ENCODE results near the gene CLEC2A. TPM values are rescaled to one million over a fixed set of nuclear protein-coding genes. Genes with fewer than 3 reads are reported as not detected.
"Not testable (repeated sequence)": the region's sequence is repeated elsewhere in the genome, so short reads cannot be mapped to it uniquely, and the experiment has no call there.

CLEC2A gene
- not detected in 2 replicates for total RNA-seq (2014; rRNA removed; shearing (Covaris generic); ENCODE audit: low replicate concordance)

- H3K36me3 ChIP-seq: no peaks in the 10 kb centered on the region
- H3K9me3 ChIP-seq: no peaks in the 10 kb centered on the region
- no peaks in the 10 kb centered on the region for H3K27me3 ChIP-seq
- no peak within 1 kb of the TSS for H3K4me3 ChIP-seq
- DNase-seq: no peak
Measured at GRCh38 chr12:9932270-9932669, at the start of gene CLEC2A. Gene CLEC2A, minus strand, starts transcription at chr12:9932370. Its CDS starts 41 bp downstream, at chr12:9932329.

- Histone ChIP-seq H3K27me3 (no peaks in the 10 kb centered on the region; the same call in 1 of the 2 replicates), H3K4me3 (no peak overlapping the region), H3K9me3 (no peaks in the 10 kb centered on the region), H3K36me3 (no peaks in the 10 kb centered on the region)
- DNase-seq: no peak
Measured at GRCh38 chr12:9980126-9980525, 48.0 kb upstream of the CLEC2A start.

GRCh38 chr12:9977916-9978315 is 45.7 kb upstream of the CLEC2A start:
- H3K4me3 ChIP-seq: no peak overlapping the region
- H3K27me3 ChIP-seq: no peaks in the 10 kb centered on the region; the same call in 1 of the 2 replicates
- no peaks in the 10 kb centered on the region for H3K9me3 ChIP-seq
- no peak for DNase-seq
- H3K36me3 ChIP-seq: no peaks in the 10 kb centered on the region

- not testable (repeated sequence) for H3K27me3 ChIP-seq, DNase-seq, H3K9me3 ChIP-seq, H3K4me3 ChIP-seq, H3K36me3 ChIP-seq
Measured at GRCh38 chr12:9976626-9977025, 44.5 kb upstream of the CLEC2A start.

GRCh38 chr12:9975614-9976013 is 43.4 kb upstream of the CLEC2A start:
- H3K27me3 ChIP-seq: no peaks in the 10 kb centered on the region
- H3K9me3 ChIP-seq: no peaks in the 10 kb centered on the region
- H3K4me3 ChIP-seq: no peak overlapping the region
- DNase-seq: no peak
- no peaks in the 10 kb centered on the region for H3K36me3 ChIP-seq

- not testable (repeated sequence) for H3K9me3 ChIP-seq, H3K27me3 ChIP-seq
Measured at GRCh38 chr12:9974731-9975130, 42.6 kb upstream of the CLEC2A start.

GRCh38 chr12:9973949-9974348 is 41.8 kb upstream of the CLEC2A start:
- no peak for DNase-seq
- H3K27me3 ChIP-seq: no peaks in the 10 kb centered on the region
- no peaks in the 10 kb centered on the region for H3K36me3 ChIP-seq
- H3K9me3 ChIP-seq: no peaks in the 10 kb centered on the region
- H3K4me3 ChIP-seq: no peak overlapping the region

More at GRCh38 chr12:9974731-9975130, 42.6 kb upstream of the CLEC2A start:
- DNase-seq, H3K4me3 ChIP-seq, H3K36me3 ChIP-seq: not testable (repeated sequence)

GRCh38 chr12:9971181-9971580 is 39.0 kb upstream of the CLEC2A start, which contains the start of gene CLEC12A:
Gene CLEC12A, plus strand, starts transcription at chr12:9971409. Its CDS starts 188 bp downstream, at chr12:9971597.
- Histone ChIP-seq H3K27me3 (no peaks in the 10 kb centered on the region), H3K9me3 (no peaks in the 10 kb centered on the region), H3K4me3 (no peak within 1 kb of the TSS), H3K36me3 (no peaks in the 10 kb centered on the region)
- no peak for DNase-seq

- Histone ChIP-seq H3K27me3 (no peaks in the 10 kb centered on the region), H3K9me3 (no peaks in the 10 kb centered on the region), H3K36me3 (no peaks in the 10 kb centered on the region), H3K4me3 (no peak overlapping the region)
- no peak for DNase-seq
Measured at GRCh38 chr12:9969673-9970072, 37.5 kb upstream of the CLEC2A start.

- Histone ChIP-seq H3K4me3 (no peak overlapping the region), H3K36me3 (no peaks in the 10 kb centered on the region), H3K9me3 (no peaks in the 10 kb centered on the region), H3K27me3 (no peaks in the 10 kb centered on the region)
- no peak for DNase-seq
Measured at GRCh38 chr12:9961901-9962300, 29.7 kb upstream of the CLEC2A start.

- no peaks in the 10 kb centered on the region for H3K9me3 ChIP-seq
- H3K4me3 ChIP-seq: no peak overlapping the region
- no peak for DNase-seq
- H3K36me3 ChIP-seq: no peaks in the 10 kb centered on the region
- H3K27me3 ChIP-seq: no peaks in the 10 kb centered on the region
Measured at GRCh38 chr12:9961106-9961505, 28.9 kb upstream of the CLEC2A start.

- Histone ChIP-seq H3K4me3 (no peak overlapping the region), H3K9me3 (no peaks in the 10 kb centered on the region), H3K36me3 (no peaks in the 10 kb centered on the region), H3K27me3 (no peaks in the 10 kb centered on the region)
- DNase-seq: no peak
Measured at GRCh38 chr12:9960590-9960989, 28.4 kb upstream of the CLEC2A start.

GRCh38 chr12:9957834-9958233 is 25.7 kb upstream of the CLEC2A start:
- Histone ChIP-seq H3K9me3 (no peaks in the 10 kb centered on the region), H3K27me3 (no peaks in the 10 kb centered on the region), H3K36me3 (no peaks in the 10 kb centered on the region), H3K4me3 (no peak overlapping the region)
- DNase-seq: no peak

GRCh38 chr12:9952954-9953729 is 21.0 kb upstream of the CLEC2A start:
- H3K4me3 ChIP-seq, DNase-seq, H3K9me3 ChIP-seq, H3K36me3 ChIP-seq, H3K27me3 ChIP-seq: not testable (repeated sequence)

- Histone ChIP-seq H3K9me3 (no peaks in the 10 kb centered on the region), H3K4me3 (no peak overlapping the region), H3K27me3 (peaks cover 2% of the 10 kb centered on the region; the same call in 1 of the 2 replicates), H3K36me3 (no peaks in the 10 kb centered on the region)
- DNase-seq: no peak
Measured at GRCh38 chr12:9951026-9951675, 19.0 kb upstream of the CLEC2A start.

GRCh38 chr12:9948606-9949296 is 16.6 kb upstream of the CLEC2A start:
- DNase-seq: no peak
- Histone ChIP-seq H3K4me3 (no peak overlapping the region), H3K36me3 (no peaks in the 10 kb centered on the region), H3K9me3 (no peaks in the 10 kb centered on the region), H3K27me3 (peaks cover 2% of the 10 kb centered on the region; the same call in 1 of the 2 replicates)

GRCh38 chr12:9947674-9948073 is 15.5 kb upstream of the CLEC2A start:
- Histone ChIP-seq H3K27me3 (peaks cover 6% of the 10 kb centered on the region; the same call in 1 of the 2 replicates), H3K9me3 (no peaks in the 10 kb centered on the region), H3K4me3 (no peak overlapping the region), H3K36me3 (no peaks in the 10 kb centered on the region)
- no peak for DNase-seq
